ENCODE measurements around the gene BGN.

- TF ChIP-seq CTCF (IDR thresholded peaks at IDR 0.05) (no peak), ZFX (IDR thresholded peaks at IDR 0.05; ENCODE audit: borderline replicate concordance) (no peak)
Observed at GRCh38 chrX:153457827-153458466, 36.8 kb upstream of the BGN start.
